Measurements from ENCODE around the gene MARCHF11.

DNA sequence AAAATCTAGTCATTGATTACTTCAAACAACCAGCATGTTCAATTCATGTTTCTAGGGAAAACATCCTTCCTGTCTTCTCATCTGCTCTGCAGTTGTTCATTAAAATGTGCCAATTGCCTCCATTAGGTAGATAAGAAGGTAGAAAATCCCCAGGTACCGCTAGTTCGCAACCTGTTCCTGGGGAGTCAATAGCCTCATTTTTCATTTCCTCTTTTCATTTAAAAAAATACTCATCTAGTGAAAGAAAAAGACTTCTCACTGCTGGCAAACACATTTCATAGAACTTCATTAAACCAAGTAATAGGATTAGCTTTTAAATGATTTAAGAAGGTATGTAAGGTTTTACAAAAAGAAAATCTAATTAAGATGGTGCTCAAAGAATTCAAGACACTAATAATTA, 113.3 kb downstream of the MARCHF11 start:
- TF ChIP-seq, protein P1, sequence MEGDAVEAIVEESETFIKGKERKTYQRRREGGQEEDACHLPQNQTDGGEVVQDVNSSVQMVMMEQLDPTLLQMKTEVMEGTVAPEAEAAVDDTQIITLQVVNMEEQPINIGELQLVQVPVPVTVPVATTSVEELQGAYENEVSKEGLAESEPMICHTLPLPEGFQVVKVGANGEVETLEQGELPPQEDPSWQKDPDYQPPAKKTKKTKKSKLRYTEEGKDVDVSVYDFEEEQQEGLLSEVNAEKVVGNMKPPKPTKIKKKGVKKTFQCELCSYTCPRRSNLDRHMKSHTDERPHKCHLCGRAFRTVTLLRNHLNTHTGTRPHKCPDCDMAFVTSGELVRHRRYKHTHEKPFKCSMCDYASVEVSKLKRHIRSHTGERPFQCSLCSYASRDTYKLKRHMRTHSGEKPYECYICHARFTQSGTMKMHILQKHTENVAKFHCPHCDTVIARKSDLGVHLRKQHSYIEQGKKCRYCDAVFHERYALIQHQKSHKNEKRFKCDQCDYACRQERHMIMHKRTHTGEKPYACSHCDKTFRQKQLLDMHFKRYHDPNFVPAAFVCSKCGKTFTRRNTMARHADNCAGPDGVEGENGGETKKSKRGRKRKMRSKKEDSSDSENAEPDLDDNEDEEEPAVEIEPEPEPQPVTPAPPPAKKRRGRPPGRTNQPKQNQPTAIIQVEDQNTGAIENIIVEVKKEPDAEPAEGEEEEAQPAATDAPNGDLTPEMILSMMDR (conservative IDR thresholded peaks at IDR 0.05; ENCODE audit: low read depth in 2 of 2) = no peak
- TF ChIP-seq EZH2 (IDR thresholded peaks at IDR 0.05; ENCODE audit: low read depth, unreplicated experiment) (no peak), POLR2AphosphoS5 (IDR thresholded peaks at IDR 0.05; ENCODE audit: low read depth) (no peak), EZH2phosphoT487 (IDR thresholded peaks at IDR 0.05; ENCODE audit: unreplicated experiment) (no peak)
- TF ChIP-seq, protein P2, sequence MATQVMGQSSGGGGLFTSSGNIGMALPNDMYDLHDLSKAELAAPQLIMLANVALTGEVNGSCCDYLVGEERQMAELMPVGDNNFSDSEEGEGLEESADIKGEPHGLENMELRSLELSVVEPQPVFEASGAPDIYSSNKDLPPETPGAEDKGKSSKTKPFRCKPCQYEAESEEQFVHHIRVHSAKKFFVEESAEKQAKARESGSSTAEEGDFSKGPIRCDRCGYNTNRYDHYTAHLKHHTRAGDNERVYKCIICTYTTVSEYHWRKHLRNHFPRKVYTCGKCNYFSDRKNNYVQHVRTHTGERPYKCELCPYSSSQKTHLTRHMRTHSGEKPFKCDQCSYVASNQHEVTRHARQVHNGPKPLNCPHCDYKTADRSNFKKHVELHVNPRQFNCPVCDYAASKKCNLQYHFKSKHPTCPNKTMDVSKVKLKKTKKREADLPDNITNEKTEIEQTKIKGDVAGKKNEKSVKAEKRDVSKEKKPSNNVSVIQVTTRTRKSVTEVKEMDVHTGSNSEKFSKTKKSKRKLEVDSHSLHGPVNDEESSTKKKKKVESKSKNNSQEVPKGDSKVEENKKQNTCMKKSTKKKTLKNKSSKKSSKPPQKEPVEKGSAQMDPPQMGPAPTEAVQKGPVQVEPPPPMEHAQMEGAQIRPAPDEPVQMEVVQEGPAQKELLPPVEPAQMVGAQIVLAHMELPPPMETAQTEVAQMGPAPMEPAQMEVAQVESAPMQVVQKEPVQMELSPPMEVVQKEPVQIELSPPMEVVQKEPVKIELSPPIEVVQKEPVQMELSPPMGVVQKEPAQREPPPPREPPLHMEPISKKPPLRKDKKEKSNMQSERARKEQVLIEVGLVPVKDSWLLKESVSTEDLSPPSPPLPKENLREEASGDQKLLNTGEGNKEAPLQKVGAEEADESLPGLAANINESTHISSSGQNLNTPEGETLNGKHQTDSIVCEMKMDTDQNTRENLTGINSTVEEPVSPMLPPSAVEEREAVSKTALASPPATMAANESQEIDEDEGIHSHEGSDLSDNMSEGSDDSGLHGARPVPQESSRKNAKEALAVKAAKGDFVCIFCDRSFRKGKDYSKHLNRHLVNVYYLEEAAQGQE (IDR thresholded peaks at IDR 0.05; ENCODE audit: unreplicated experiment) = no peak

Data from GM23338 (cell line).